ENCODE data around the gene NCOR1. TPM values are rescaled to one million over a fixed set of nuclear protein-coding genes. Genes with fewer than 3 reads are reported as not detected.
"Not testable (repeated sequence)": the region's sequence is repeated elsewhere in the genome, so short reads cannot be mapped to it uniquely, and the experiment has no call there.

Gene NCOR1
- total RNA-seq, 1 donor from 2014 or later, result 123 TPM

DNA sequence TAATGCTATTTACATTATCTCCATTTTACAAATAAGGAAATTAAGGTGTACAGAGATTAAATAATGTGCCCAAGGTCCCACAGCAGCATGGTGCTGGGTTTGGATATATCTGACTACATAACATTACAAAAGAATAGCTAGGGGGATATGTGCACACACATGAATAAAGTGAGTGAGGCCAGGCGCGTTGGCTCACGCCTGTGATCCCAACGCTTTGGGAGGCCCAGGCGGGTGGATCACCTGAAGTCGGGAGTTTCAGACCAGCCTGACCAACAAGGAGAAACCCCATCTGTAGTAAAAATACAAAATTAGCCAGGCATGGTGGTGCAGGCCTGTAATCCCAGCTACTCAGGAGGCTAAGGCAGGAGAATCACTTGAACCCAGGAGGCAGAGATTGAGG is 10.6 kb downstream of the NCOR1 start:
- H3K36me3 Mint-ChIP-seq (ENCODE audit: low read depth); DNase-seq (ENCODE audit: low spot score); H3K9me3 Mint-ChIP-seq; H3K27ac Mint-ChIP-seq; H3K27me3 Mint-ChIP-seq (ENCODE audit: insufficient read depth); intact Hi-C loops (cut with micrococcal nuclease); H3K4me3 Mint-ChIP-seq: not testable (repeated sequence)
- peaks cover 23% of the 10 kb centered on the region for H3K4me1 Mint-ChIP-seq (ENCODE audit: low read depth)

GRCh38 chr17:16202554-16203500 is 12.5 kb downstream of the NCOR1 start:
- H3K4me3 Mint-ChIP-seq; intact Hi-C loops (cut with micrococcal nuclease); DNase-seq (ENCODE audit: low spot score); H3K9me3 Mint-ChIP-seq; H3K27me3 Mint-ChIP-seq (ENCODE audit: insufficient read depth): not testable (repeated sequence)
- Mint-ChIP-seq H3K4me1 (ENCODE audit: low read depth) (peaks cover 34% of the 10 kb centered on the region), H3K36me3 (ENCODE audit: low read depth) (peaks cover 12% of the 10 kb centered on the region), H3K27ac (peak overlapping the region; percentile 2)

- H3K27me3 Mint-ChIP-seq (ENCODE audit: insufficient read depth); H3K4me3 Mint-ChIP-seq; DNase-seq (ENCODE audit: low spot score); H3K9me3 Mint-ChIP-seq; H3K27ac Mint-ChIP-seq; intact Hi-C loops (cut with micrococcal nuclease): not testable (repeated sequence)
- Mint-ChIP-seq H3K36me3 (ENCODE audit: low read depth) (peaks cover 14% of the 10 kb centered on the region), H3K4me1 (ENCODE audit: low read depth) (peaks cover 34% of the 10 kb centered on the region)
Observed at GRCh38 chr17:16201693-16202131, 13.6 kb downstream of the NCOR1 start.

DNA sequence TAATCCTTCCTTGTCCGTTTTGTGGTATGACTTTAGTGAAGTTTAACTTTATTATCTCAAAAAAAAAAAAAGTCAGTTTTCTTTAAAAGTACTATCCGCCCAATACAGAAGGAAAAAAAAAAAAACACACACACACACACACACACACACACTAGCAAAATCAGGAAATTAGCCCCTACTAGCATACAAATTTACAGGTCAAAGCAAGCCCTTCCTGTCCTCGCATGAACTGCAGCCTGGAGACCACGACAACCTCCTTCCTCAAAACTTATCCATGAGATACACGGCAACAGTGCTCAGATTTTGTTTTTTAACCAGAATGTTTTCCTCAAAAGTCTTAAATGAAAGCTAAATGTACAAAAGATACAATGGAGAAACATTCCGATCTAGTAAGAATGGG is 16.2 kb downstream of the NCOR1 start:
- Mint-ChIP-seq H3K4me1 (ENCODE audit: low read depth) (peaks cover 35% of the 10 kb centered on the region), H3K4me3 (no peak overlapping the region), H3K9me3 (no peaks in the 10 kb centered on the region), H3K27me3 (ENCODE audit: insufficient read depth) (no peaks in the 10 kb centered on the region), H3K27ac (peak overlapping the region; percentile 44), H3K36me3 (ENCODE audit: low read depth) (peaks cover 14% of the 10 kb centered on the region)
- intact Hi-C loops (cut with micrococcal nuclease), result no loop called here
- no peak for DNase-seq (ENCODE audit: low spot score)

DNA sequence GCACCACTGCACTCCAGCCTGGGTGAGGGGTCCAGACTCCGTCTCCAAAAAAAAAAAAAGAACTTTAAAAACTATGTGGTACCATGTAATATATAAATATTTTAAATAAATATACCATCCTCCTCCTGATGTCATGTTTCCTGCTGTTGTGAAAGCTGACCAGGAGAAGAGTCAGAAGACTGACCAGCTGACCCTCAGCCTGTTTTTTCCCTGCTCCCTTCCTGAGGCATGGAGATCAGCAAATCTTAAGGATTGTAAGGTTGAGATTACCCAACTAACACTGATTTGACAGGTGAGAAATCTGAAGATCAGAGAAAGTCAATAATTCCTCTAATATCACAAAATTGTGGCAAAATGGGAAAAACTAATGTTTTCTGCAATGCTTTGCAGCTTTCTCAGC is 18.1 kb downstream of the NCOR1 start:
- peaks cover 21% of the 10 kb centered on the region for H3K36me3 Mint-ChIP-seq (ENCODE audit: low read depth)
- no peak for DNase-seq (ENCODE audit: low spot score)
- no peaks in the 10 kb centered on the region for H3K9me3 Mint-ChIP-seq
- intact Hi-C loops (cut with micrococcal nuclease), result no loop called here
- peaks cover 24% of the 10 kb centered on the region for H3K4me1 Mint-ChIP-seq (ENCODE audit: low read depth)
- no peak overlapping the region for H3K4me3 Mint-ChIP-seq
- no peak overlapping the region for H3K27ac Mint-ChIP-seq
- H3K27me3 Mint-ChIP-seq (ENCODE audit: insufficient read depth), result no peaks in the 10 kb centered on the region

- DNase-seq (ENCODE audit: low spot score); H3K27me3 Mint-ChIP-seq (ENCODE audit: insufficient read depth); H3K4me3 Mint-ChIP-seq; intact Hi-C loops (cut with micrococcal nuclease); H3K9me3 Mint-ChIP-seq: not testable (repeated sequence)
- Mint-ChIP-seq H3K36me3 (ENCODE audit: low read depth) (peaks cover 24% of the 10 kb centered on the region), H3K27ac (peak overlapping the region; percentile 3), H3K4me1 (ENCODE audit: low read depth) (peaks cover 22% of the 10 kb centered on the region)
Observed at GRCh38 chr17:16194307-16194835, 21.0 kb downstream of the NCOR1 start.

- intact Hi-C loops (cut with micrococcal nuclease), result no loop called here
- Mint-ChIP-seq H3K27ac (no peak overlapping the region), H3K4me1 (ENCODE audit: low read depth) (peaks cover 14% of the 10 kb centered on the region), H3K9me3 (no peaks in the 10 kb centered on the region), H3K36me3 (ENCODE audit: low read depth) (peaks cover 23% of the 10 kb centered on the region), H3K27me3 (ENCODE audit: insufficient read depth) (no peaks in the 10 kb centered on the region), H3K4me3 (no peak overlapping the region)
- no peak for DNase-seq (ENCODE audit: low spot score)
Observed at GRCh38 chr17:16191604-16192003, 23.7 kb downstream of the NCOR1 start.

DNA sequence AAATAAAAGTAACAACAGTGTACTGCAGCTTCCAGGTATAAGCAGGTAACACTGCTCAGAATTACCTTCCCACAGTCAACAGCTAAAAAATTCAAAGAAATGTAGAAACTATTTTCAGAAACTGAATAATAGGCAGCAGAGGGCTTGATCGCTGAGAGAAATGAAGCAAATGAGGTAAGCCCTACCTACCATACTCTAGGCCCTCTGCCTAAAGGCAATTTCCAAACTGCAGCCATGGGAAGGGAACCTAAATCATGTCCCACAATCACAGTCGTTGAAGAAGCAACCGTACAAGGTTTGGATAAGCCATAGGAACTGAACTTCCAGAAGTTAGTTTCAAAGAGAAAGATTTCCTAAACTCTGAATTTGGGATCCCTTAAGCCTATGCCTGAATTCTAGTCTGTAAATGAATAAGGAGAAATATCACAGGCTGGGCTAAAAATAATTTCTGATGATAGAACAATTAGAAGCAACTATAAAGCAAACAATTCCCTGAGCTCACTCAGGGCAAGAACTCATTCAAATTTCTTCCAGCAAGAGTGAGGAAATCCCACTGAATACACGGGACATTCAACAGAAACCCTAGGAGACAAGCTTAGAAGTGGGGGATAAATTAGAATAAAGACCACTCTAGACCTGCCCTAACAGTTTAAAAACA is 24.5 kb downstream of the NCOR1 start:
- no peak overlapping the region for H3K27ac Mint-ChIP-seq
- DNase-seq (ENCODE audit: low spot score), result no peak
- no peak overlapping the region for H3K4me3 Mint-ChIP-seq
- H3K9me3 Mint-ChIP-seq, result no peaks in the 10 kb centered on the region
- H3K27me3 Mint-ChIP-seq (ENCODE audit: insufficient read depth), result no peaks in the 10 kb centered on the region
- intact Hi-C loops (cut with micrococcal nuclease), result no loop called here
- peaks cover 25% of the 10 kb centered on the region for H3K36me3 Mint-ChIP-seq (ENCODE audit: low read depth)
- H3K4me1 Mint-ChIP-seq (ENCODE audit: low read depth), result peaks cover 14% of the 10 kb centered on the region

DNA sequence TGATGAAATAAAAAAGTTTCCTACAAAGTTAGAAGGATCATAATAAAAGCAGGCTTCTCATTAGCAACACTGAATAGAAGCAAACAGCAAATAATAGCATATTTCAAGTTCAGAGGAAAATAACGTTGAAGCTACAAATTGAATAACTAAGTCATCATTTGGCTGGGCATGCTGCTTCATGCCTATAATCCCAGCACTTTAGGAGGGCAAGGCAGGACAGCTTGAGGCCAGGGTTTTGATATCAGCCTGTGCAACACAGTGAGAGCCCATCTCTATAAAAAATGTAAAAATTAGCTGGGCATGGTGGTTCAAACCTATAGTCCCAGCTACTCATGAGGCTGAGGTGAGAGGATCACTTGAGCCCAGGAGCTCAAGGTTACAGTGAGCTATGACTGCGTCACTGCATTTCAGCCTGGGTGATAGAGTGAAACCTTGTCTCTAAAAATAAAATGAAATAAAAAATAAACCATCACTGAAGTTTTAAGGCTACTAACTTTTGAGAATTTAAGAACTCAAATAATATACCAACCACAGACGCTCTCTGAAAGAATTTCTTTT is 25.5 kb downstream of the NCOR1 start:
- H3K27ac Mint-ChIP-seq, result no peak overlapping the region
- intact Hi-C loops (cut with micrococcal nuclease), result no loop called here
- H3K9me3 Mint-ChIP-seq, result no peaks in the 10 kb centered on the region
- H3K4me1 Mint-ChIP-seq (ENCODE audit: low read depth), result peaks cover 12% of the 10 kb centered on the region
- no peak for DNase-seq (ENCODE audit: low spot score)
- peaks cover 30% of the 10 kb centered on the region for H3K36me3 Mint-ChIP-seq (ENCODE audit: low read depth)
- no peak overlapping the region for H3K4me3 Mint-ChIP-seq
- H3K27me3 Mint-ChIP-seq (ENCODE audit: insufficient read depth), result no peaks in the 10 kb centered on the region

DNA sequence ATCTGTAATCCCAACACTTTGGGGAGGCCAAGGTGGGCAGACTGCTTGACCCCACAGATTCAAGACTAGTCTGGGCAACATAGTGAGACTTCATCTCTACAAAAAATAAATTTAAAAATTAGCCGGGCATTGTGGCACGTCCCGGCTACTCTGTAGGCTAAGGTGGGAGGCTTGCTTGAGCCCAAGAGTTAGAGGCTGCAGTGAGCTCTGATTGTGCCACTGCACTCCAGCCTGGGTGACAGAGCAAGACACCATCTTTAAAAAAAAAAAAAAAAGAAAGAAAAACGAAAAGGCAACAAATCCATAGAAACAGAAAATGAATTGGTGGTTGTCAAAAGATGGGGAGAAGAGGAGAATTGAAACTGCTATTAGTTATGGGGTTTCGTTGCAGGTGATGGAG is 27.7 kb downstream of the NCOR1 start:
- Mint-ChIP-seq H3K36me3 (ENCODE audit: low read depth) (peaks cover 27% of the 10 kb centered on the region), H3K27me3 (ENCODE audit: insufficient read depth) (no peaks in the 10 kb centered on the region), H3K27ac (no peak overlapping the region), H3K9me3 (no peaks in the 10 kb centered on the region), H3K4me3 (no peak overlapping the region), H3K4me1 (ENCODE audit: low read depth) (peaks cover 16% of the 10 kb centered on the region)
- no peak for DNase-seq (ENCODE audit: low spot score)
- intact Hi-C loops (cut with micrococcal nuclease), result no loop called here

DNA sequence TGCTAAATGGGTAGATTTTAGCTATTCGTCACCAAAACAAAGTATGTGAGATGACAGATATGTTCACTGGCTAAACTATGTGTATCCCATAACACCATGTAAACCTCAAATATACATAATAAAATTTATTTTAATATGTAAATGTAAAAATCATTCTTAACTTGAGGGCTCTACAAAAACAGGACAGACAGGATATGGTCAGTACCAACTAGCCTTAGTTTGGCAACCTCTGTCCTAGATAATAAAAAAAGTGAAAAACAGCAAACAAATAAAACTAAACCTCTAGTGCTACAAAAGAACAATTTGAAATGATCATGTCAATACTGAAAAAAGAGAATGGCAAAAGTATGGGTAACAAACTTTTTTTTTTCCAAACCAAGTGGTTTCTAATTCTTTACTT is 33.8 kb downstream of the NCOR1 start:
- Mint-ChIP-seq H3K27me3 (ENCODE audit: insufficient read depth) (no peaks in the 10 kb centered on the region), H3K9me3 (no peaks in the 10 kb centered on the region), H3K36me3 (ENCODE audit: low read depth) (peaks cover 29% of the 10 kb centered on the region), H3K4me1 (ENCODE audit: low read depth) (peaks cover 16% of the 10 kb centered on the region), H3K4me3 (no peak overlapping the region), H3K27ac (no peak overlapping the region)
- intact Hi-C loops (cut with micrococcal nuclease), result no loop called here
- DNase-seq (ENCODE audit: low spot score), result no peak

GRCh38 chr17:16178836-16179235 is 36.5 kb downstream of the NCOR1 start:
- Mint-ChIP-seq H3K4me1 (ENCODE audit: low read depth) (peaks cover 7% of the 10 kb centered on the region), H3K4me3 (no peak overlapping the region), H3K27me3 (ENCODE audit: insufficient read depth) (no peaks in the 10 kb centered on the region), H3K36me3 (ENCODE audit: low read depth) (peaks cover 16% of the 10 kb centered on the region), H3K9me3 (no peaks in the 10 kb centered on the region), H3K27ac (no peak overlapping the region)
- intact Hi-C loops (cut with micrococcal nuclease), result no loop called here
- DNase-seq (ENCODE audit: low spot score), result no peak

- no peak for DNase-seq (ENCODE audit: low spot score)
- Mint-ChIP-seq H3K27me3 (ENCODE audit: insufficient read depth) (no peaks in the 10 kb centered on the region), H3K4me1 (ENCODE audit: low read depth) (peaks cover 6% of the 10 kb centered on the region), H3K36me3 (ENCODE audit: low read depth) (peaks cover 18% of the 10 kb centered on the region), H3K4me3 (no peak overlapping the region), H3K9me3 (no peaks in the 10 kb centered on the region), H3K27ac (no peak overlapping the region)
- intact Hi-C loops (cut with micrococcal nuclease), result no loop called here
Observed at GRCh38 chr17:16171613-16172012, 43.7 kb downstream of the NCOR1 start.

Measured in activated T-helper 1 cell treated with anti-CD3 and anti-CD28 coated beads, Interleukin-12 subunit alpha, Interleukin-12 subunit beta, Interleukin-2, Interleukin-4 antibody, amounts not matched to agents 30 ng/mL and 10 ng/mL and 1 ng/mL, durations not matched to agents 14 hours and 24 hours and 36 hours (primary cell).